Activated naive CD8-positive, alpha-beta T cell (primary cell): Measurements from ENCODE around the gene AGO4.
"Not testable (repeated sequence)": the region's sequence is repeated elsewhere in the genome, so short reads cannot be mapped to it uniquely, and the experiment has no call there.

Experiments used
- H3K27ac Mint-ChIP-seq: one replicate; pipeline ENCODE4 v1.8.0; 2021; ENCODE audit warnings: mixed read lengths
- H3K27me3 Mint-ChIP-seq: one replicate; pipeline ENCODE4 v1.8.0; 2021; ENCODE audit warnings: mixed read lengths
- H3K36me3 Mint-ChIP-seq: one replicate; pipeline ENCODE4 v1.8.0; 2021; ENCODE audit warnings: mixed read lengths
- H3K4me1 Mint-ChIP-seq: one replicate; pipeline ENCODE4 v1.8.0; 2021; ENCODE audit warnings: low read depth, mixed read lengths
- H3K4me3 Mint-ChIP-seq: one replicate; pipeline ENCODE4 v1.8.0; 2021; ENCODE audit warnings: mild to moderate bottlenecking, mixed read lengths
- H3K9me3 Mint-ChIP-seq: one replicate; pipeline ENCODE4 v1.8.0; 2021; ENCODE audit warnings: low read depth, mixed read lengths

Gene AGO4

DNA sequence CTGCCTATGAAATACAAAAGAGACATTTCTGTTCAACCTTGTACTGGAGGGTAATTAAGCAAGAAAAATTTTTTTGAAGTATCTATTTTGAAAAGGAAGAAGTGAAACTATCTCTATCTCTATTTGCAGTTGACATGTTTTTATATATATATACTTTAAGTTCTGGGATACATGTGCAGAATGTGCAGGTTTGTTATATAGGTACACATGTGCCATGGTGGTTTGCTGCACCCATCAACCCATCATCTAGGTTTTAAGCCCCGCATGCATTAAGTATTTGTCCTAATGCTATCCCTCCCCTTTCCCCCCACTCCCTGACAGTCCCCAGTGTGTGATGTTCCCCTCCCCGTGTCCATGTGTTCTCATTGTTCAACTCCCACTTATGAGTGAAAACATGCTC is 9.8 kb upstream of the AGO4 start:
- H3K9me3 Mint-ChIP-seq, H3K27me3 Mint-ChIP-seq, H3K27ac Mint-ChIP-seq, H3K4me3 Mint-ChIP-seq, H3K36me3 Mint-ChIP-seq, H3K4me1 Mint-ChIP-seq: not testable (repeated sequence)

- not testable (repeated sequence) for H3K36me3 Mint-ChIP-seq, H3K4me1 Mint-ChIP-seq, H3K4me3 Mint-ChIP-seq, H3K9me3 Mint-ChIP-seq, H3K27ac Mint-ChIP-seq, H3K27me3 Mint-ChIP-seq
These were observed 7.5 kb upstream of the AGO4 start for GRCh38 chr1:35800167-35800887.

DNA sequence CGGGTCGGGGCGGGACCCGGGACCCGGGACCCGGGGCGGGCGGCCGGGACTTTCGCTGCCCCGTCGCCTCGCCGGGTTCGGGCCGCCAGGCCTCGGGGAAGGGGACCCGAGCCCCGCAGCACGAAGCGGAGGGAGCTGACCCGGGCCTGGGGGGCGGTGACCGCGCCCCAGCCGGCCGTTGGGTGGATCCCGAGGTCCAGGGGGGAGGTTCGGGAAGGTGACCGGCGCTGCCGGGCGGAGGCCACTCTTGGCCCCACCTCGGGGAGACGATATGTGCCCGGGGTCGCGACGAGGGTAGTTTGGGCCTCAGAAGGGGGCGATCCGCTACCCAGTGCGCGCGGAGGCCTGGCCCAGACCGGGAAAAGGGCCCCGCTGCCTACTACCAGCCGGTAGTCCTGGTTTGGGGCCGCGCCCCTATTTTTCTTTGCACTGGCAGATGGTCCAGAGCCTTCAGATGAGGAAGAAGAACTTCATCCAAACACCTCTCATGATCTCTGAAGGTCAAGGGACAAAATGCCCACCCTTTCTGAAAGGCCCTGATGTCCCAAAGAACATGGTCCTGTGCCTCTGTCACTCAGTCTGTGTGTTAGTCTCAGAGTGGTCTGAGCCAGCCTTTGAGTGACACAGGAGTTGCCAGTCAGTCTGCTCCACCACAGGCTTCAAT is 766 bp downstream of the AGO4 start:
- Mint-ChIP-seq H3K4me3 (peak overlapping the region; percentile 89), H3K9me3 (no peaks in the 10 kb centered on the region), H3K27me3 (no peaks in the 10 kb centered on the region), H3K36me3 (no peaks in the 10 kb centered on the region), H3K4me1 (peaks cover 29% of the 10 kb centered on the region), H3K27ac (peak overlapping the region; percentile 69)

DNA sequence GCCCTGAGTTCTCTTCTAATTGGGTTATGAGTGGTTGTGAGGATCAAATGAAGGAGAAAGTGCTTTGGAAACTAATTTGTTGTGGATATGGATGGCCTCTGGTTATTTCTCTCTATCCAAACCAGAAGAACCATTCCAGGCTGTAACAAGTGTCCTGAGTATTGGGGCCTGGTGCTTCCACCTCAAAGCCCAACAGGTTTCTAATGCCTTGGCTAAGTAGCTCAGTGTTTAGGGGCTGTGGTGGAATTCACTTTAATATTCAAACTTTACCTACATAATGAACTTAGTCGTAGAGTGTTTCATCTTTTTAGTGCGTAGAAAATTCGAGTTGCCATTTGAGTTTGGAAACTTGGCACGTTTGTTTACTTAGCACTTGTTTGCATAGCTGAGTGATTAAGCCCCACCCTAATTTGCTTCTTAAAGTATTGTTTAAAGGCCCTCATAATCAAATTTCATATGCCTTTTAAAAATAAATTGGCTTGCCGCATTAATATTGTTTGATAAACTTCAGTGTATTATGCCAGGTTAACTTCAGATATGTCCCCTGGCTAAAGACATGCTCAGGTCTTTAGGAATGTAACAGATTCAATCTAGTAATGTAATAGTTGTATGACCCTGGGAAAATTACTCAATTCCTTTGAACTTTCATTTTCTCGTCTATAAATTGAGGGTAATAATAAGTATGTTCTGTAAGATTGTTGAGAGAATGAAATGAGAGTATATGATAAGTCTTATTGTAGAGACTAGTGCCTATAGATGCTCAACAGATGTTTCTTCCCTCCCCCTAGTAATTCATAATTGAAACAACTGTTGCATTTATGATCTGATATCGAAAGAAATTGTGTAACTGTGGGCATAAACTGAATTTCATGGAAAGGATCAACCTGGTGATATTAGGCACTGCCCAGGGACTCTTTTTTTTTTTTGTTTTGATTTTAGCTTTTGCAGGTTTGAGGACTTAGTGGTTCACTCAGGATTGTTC is 1.6 kb downstream of the AGO4 start:
- Mint-ChIP-seq H3K27me3 (no peaks in the 10 kb centered on the region), H3K27ac (peak overlapping the region; percentile 69), H3K4me3 (peak overlapping the region; percentile 89), H3K4me1 (peaks cover 28% of the 10 kb centered on the region), H3K9me3 (no peaks in the 10 kb centered on the region), H3K36me3 (no peaks in the 10 kb centered on the region)

DNA sequence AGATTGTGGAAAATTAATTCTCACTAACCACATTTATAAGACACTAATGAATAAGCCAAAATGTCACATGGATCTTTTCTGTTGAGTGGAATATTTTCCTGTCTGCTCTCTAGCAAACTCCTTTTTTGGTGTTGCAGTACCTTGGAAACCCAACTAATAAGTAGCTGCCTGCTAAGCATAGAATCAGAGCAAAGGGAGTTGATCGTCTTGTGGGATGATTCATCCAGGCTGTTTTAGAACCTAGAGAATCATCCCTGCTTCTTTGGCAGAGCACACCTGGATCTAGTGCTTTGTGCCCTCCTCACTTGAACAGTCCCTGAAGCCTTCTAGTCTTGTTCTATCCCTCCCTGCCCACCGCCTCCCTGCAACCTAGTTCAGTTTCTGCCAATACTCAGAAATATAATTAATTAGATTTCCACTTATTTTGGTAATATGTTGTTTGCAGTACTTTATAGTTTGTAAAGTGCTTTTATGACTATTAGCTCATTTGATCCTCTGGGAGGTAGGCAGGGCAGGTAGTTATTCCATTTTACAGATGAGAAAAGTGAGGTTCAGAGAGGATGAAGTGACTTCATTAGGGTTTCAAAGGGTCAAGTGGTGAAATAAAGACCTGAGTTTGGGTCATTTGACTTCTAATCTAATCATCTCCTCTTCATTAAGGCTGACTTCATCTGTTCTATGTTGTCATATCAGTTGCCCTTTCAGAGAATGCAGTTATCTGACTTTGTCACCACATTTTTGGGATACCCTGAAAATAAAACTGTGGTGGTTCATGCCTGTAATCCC is 2.5 kb downstream of the AGO4 start:
- H3K4me1 Mint-ChIP-seq: peaks cover 22% of the 10 kb centered on the region
- peak overlapping the region; percentile 89 for H3K4me3 Mint-ChIP-seq
- no peak overlapping the region for H3K27ac Mint-ChIP-seq
- no peaks in the 10 kb centered on the region for H3K9me3 Mint-ChIP-seq
- H3K36me3 Mint-ChIP-seq: no peaks in the 10 kb centered on the region
- H3K27me3 Mint-ChIP-seq: no peaks in the 10 kb centered on the region

- H3K4me3 Mint-ChIP-seq, H3K36me3 Mint-ChIP-seq, H3K9me3 Mint-ChIP-seq, H3K27ac Mint-ChIP-seq, H3K27me3 Mint-ChIP-seq: not testable (repeated sequence)
- peaks cover 16% of the 10 kb centered on the region for H3K4me1 Mint-ChIP-seq
These were observed 4.9 kb downstream of the AGO4 start for GRCh38 chr1:35812754-35813153.

GRCh38 chr1:35825255-35825654 is 17.4 kb downstream of the AGO4 start:
- Mint-ChIP-seq H3K27me3 (no peaks in the 10 kb centered on the region), H3K4me1 (no peaks in the 10 kb centered on the region), H3K4me3 (no peak overlapping the region), H3K27ac (no peak overlapping the region), H3K9me3 (no peaks in the 10 kb centered on the region), H3K36me3 (peaks cover 3% of the 10 kb centered on the region)

GRCh38 chr1:35832276-35832905 is 24.6 kb downstream of the AGO4 start:
- H3K4me1 Mint-ChIP-seq: no peaks in the 10 kb centered on the region
- H3K27me3 Mint-ChIP-seq: no peaks in the 10 kb centered on the region

GRCh38 chr1:35833395-35833794 is 25.6 kb downstream of the AGO4 start:
- H3K4me1 Mint-ChIP-seq: no peaks in the 10 kb centered on the region
- peaks cover 16% of the 10 kb centered on the region for H3K36me3 Mint-ChIP-seq
- no peaks in the 10 kb centered on the region for H3K9me3 Mint-ChIP-seq
- H3K27ac Mint-ChIP-seq: no peak overlapping the region
- H3K4me3 Mint-ChIP-seq: no peak overlapping the region
- H3K27me3 Mint-ChIP-seq: no peaks in the 10 kb centered on the region

More at GRCh38 chr1:35832276-35832905, 24.6 kb downstream of the AGO4 start:
- H3K27ac Mint-ChIP-seq: no peak overlapping the region
- H3K36me3 Mint-ChIP-seq: peaks cover 13% of the 10 kb centered on the region
- H3K9me3 Mint-ChIP-seq: no peaks in the 10 kb centered on the region
- no peak overlapping the region for H3K4me3 Mint-ChIP-seq

DNA sequence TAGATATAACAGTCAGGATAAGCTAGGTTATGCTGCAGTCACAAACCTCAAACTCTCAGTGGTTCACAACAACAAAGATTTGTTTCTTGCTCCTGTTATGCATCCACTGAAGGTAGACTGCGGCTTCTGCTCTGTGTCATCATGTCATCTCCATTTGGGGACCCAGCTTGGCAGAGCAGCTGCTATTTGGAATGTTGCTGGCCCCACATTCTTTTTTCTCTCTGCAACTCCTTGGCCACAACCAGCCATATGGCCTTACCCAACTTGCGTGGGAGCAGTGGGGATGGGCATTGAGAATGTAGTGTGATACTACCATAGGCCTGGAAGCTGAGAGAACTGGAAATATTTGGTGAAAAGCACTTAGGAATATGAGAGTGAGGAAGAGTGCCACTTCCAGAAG is 26.4 kb downstream of the AGO4 start:
- H3K4me1 Mint-ChIP-seq: no peaks in the 10 kb centered on the region
- peaks cover 19% of the 10 kb centered on the region for H3K36me3 Mint-ChIP-seq
- no peak overlapping the region for H3K4me3 Mint-ChIP-seq
- no peak overlapping the region for H3K27ac Mint-ChIP-seq
- H3K27me3 Mint-ChIP-seq: no peaks in the 10 kb centered on the region
- no peaks in the 10 kb centered on the region for H3K9me3 Mint-ChIP-seq

DNA sequence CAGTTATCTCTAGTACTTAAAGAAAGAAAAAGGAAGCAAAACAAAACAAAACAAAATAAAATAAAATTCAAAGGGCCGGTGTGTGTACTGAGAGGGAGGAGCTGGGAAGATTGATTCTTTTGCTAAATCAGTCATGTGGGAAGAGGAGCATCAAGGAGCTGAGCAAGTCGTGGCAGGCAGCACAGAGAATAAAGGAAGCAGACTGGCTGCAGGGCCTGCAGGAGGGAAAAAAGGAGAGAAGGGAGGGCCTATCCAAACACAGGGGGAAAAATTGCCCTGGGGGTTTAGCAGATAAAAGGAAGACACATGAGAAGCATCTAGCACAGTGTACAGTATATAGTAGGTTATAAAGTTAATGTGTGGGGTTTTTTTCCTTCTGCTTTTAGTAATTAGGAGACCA is 27.6 kb downstream of the AGO4 start:
- Mint-ChIP-seq H3K27me3 (no peaks in the 10 kb centered on the region), H3K4me1 (no peaks in the 10 kb centered on the region), H3K27ac (no peak overlapping the region), H3K36me3 (peaks cover 21% of the 10 kb centered on the region), H3K9me3 (no peaks in the 10 kb centered on the region), H3K4me3 (no peak overlapping the region)

GRCh38 chr1:35836734-35837133 is 28.9 kb downstream of the AGO4 start:
- Mint-ChIP-seq H3K4me1 (no peaks in the 10 kb centered on the region), H3K27ac (no peak overlapping the region), H3K9me3 (no peaks in the 10 kb centered on the region), H3K36me3 (peaks cover 23% of the 10 kb centered on the region), H3K4me3 (no peak overlapping the region), H3K27me3 (no peaks in the 10 kb centered on the region)

DNA sequence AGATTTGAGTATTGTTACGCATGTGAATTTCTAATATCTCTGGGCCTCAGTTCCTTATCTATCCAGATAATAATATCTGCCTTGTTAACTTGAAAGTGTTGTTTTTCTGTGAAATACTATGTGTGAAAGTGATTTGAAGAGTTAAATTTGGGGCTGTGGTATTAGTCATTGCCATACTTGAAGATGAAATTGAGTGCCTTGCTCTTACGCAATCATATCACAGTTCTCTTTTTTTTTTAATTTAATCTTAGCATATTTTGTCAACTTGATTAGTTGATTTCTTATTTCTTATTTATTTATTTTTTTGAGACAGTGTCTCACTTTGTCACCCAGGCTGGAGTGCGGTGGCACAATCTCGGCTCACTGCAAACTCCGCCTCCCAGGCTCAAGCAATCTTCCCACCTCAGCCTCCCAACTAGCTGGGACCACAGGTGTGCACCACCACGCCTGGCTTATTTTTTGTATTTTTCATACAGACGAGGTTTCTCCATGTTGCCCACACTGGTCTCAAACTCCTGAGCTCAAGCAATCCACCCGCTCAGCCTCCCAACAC is 31.0 kb downstream of the AGO4 start:
- Mint-ChIP-seq H3K4me1 (no peaks in the 10 kb centered on the region), H3K27me3 (no peaks in the 10 kb centered on the region), H3K4me3 (no peak overlapping the region), H3K9me3 (no peaks in the 10 kb centered on the region), H3K27ac (no peak overlapping the region), H3K36me3 (peaks cover 22% of the 10 kb centered on the region)

GRCh38 chr1:35844826-35845225 is 37.0 kb downstream of the AGO4 start:
- Mint-ChIP-seq H3K27me3 (no peaks in the 10 kb centered on the region), H3K27ac (no peak overlapping the region), H3K4me3 (no peak overlapping the region), H3K36me3 (peaks cover 9% of the 10 kb centered on the region), H3K9me3 (no peaks in the 10 kb centered on the region), H3K4me1 (no peaks in the 10 kb centered on the region)
